HL-60 (cell line): Measurements from ENCODE around the gene C1orf53.

Experiments used
- DNase-seq, 2 experiments: peaks; one replicate each; pipeline ENCODE4 v3.0.0-alpha.2; 2010 to 2020; ENCODE audit warnings: low read depth in 1 of 2, low spot score in 1 of 2
- H3K27ac ChIP-seq: fragments of 250-450 bp; sonication (Bioruptor Pico); replicated peaks from 2 replicates; pipeline ENCODE4 v1.5.1; 2020; ENCODE audit warnings: mild to moderate bottlenecking, moderate library complexity
- H3K27me3 ChIP-seq: fragments of 250-450 bp; sonication (Bioruptor Pico); 2 replicates; pipeline ENCODE4 v1.5.1; 2021; ENCODE audit warnings: mild to moderate bottlenecking, moderate library complexity; ENCODE audit not compliant: insufficient read depth, poor library complexity, severe bottlenecking
- H3K4me3 ChIP-seq: replicated peaks from 2 replicates; pipeline ENCODE4 v1.5.1; 2011; ENCODE audit warnings: mild to moderate bottlenecking, control low read depth, low read length; ENCODE audit not compliant: insufficient read depth
- GABPA ChIP-seq: IDR thresholded peaks from 2 replicates; pipeline ENCODE4 v1.6.1; 2012; ENCODE audit warnings: low read depth
- POLR2AphosphoS5 ChIP-seq: IDR thresholded peaks from 2 replicates; pipeline ENCODE4 v1.6.1; 2012; ENCODE audit warnings: low read depth
- SPI1 ChIP-seq: IDR thresholded peaks from 2 replicates; pipeline ENCODE4 v1.6.1; 2012; ENCODE audit warnings: low read depth, mild to moderate bottlenecking, borderline replicate concordance
- TF ChIP-seq, protein P1 (sequence below): IDR thresholded peaks from 2 replicates; pipeline ENCODE4 v1.6.1; 2012; ENCODE audit warnings: low read depth; ENCODE audit not compliant: insufficient replicate concordance
- TF ChIP-seq, protein P2 (sequence below): IDR thresholded peaks from one replicate; pipeline ENCODE4 v1.5.1; 2011; ENCODE audit warnings: low read length, control low read depth, inconsistent platforms; ENCODE audit not compliant: insufficient read depth

Gene C1orf53

DNA sequence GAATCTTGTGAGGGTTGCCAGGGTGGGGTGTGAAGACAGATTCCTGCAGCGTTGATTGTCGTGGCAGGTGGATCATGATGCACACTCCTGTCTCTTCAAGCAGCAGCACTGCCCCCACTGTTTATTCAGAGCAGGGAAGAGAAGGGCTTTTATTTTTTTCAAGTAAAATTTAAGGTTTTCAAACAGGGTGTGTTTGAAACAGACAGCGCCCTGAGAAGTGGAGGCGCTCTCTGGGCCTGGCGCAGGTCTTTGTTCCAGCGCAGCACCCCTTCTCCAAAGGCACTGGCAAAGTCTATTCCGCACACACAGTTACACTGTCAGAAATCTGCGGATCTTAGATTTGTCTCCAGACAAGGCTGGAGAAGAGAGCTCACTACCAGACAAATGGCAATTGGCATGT lies 7.0 kb downstream of the C1orf53 start:
- DNase-seq = no peak
- TF ChIP-seq, protein P1, sequence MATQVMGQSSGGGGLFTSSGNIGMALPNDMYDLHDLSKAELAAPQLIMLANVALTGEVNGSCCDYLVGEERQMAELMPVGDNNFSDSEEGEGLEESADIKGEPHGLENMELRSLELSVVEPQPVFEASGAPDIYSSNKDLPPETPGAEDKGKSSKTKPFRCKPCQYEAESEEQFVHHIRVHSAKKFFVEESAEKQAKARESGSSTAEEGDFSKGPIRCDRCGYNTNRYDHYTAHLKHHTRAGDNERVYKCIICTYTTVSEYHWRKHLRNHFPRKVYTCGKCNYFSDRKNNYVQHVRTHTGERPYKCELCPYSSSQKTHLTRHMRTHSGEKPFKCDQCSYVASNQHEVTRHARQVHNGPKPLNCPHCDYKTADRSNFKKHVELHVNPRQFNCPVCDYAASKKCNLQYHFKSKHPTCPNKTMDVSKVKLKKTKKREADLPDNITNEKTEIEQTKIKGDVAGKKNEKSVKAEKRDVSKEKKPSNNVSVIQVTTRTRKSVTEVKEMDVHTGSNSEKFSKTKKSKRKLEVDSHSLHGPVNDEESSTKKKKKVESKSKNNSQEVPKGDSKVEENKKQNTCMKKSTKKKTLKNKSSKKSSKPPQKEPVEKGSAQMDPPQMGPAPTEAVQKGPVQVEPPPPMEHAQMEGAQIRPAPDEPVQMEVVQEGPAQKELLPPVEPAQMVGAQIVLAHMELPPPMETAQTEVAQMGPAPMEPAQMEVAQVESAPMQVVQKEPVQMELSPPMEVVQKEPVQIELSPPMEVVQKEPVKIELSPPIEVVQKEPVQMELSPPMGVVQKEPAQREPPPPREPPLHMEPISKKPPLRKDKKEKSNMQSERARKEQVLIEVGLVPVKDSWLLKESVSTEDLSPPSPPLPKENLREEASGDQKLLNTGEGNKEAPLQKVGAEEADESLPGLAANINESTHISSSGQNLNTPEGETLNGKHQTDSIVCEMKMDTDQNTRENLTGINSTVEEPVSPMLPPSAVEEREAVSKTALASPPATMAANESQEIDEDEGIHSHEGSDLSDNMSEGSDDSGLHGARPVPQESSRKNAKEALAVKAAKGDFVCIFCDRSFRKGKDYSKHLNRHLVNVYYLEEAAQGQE = no peak
- TF ChIP-seq, protein P2, sequence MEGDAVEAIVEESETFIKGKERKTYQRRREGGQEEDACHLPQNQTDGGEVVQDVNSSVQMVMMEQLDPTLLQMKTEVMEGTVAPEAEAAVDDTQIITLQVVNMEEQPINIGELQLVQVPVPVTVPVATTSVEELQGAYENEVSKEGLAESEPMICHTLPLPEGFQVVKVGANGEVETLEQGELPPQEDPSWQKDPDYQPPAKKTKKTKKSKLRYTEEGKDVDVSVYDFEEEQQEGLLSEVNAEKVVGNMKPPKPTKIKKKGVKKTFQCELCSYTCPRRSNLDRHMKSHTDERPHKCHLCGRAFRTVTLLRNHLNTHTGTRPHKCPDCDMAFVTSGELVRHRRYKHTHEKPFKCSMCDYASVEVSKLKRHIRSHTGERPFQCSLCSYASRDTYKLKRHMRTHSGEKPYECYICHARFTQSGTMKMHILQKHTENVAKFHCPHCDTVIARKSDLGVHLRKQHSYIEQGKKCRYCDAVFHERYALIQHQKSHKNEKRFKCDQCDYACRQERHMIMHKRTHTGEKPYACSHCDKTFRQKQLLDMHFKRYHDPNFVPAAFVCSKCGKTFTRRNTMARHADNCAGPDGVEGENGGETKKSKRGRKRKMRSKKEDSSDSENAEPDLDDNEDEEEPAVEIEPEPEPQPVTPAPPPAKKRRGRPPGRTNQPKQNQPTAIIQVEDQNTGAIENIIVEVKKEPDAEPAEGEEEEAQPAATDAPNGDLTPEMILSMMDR = no peak
- TF ChIP-seq GABPA (no peak), POLR2AphosphoS5 (no peak), SPI1 (no peak)
- peaks cover 60% of the 10 kb centered on the region for H3K27me3 ChIP-seq
- H3K4me3 ChIP-seq = no peak overlapping the region
- H3K27ac ChIP-seq = no peak overlapping the region

DNA sequence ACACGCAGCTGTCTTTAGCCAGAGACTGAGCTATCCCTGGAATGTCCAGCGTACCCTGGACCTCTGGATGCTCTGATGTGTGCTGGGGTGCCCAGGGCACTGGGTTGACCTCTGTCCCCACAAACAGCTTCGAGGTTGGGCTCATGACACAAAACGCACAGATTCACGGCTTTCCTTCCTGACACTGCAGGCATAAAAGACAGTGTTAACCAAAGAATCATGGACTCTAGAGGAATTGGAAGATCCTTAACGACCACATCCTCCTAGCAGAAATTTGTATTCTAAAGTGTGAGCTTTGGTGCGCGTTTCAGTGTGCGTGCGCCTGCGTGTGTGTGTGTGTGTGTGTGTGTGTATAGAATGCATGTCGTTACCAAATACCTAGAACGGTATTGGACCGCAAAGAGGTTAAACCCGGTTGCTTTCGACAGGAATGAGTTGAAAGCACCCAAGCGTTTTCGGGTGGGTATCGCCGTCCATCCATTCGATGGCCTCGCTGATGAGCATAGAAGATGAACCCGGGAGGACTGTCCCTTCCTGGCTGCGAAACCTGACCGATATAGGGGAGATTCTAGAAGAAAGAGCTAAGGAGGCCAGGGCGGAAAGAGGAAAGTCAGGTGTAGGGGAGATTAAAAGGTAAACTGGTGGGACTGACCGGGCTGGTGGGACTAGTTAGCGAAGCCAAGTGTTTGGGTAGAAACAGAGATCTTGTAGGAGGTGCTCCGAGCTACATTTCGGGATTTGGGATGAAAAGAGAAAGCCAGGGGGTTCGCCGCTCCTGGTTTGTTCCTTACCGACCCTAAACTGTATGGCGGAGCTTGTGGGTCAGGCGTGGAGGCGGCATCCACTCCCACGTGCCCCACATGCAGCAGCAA lies 7.9 kb downstream of the C1orf53 start:
- Histone ChIP-seq H3K27ac (no peak overlapping the region), H3K4me3 (no peak overlapping the region), H3K27me3 (peaks cover 70% of the 10 kb centered on the region)
- TF ChIP-seq, protein P1 = no peak
- no peak for TF ChIP-seq POLR2AphosphoS5
- TF ChIP-seq, protein P2 = no peak
- TF ChIP-seq GABPA = no peak
- TF ChIP-seq SPI1 = no peak
- no peak for DNase-seq

DNA sequence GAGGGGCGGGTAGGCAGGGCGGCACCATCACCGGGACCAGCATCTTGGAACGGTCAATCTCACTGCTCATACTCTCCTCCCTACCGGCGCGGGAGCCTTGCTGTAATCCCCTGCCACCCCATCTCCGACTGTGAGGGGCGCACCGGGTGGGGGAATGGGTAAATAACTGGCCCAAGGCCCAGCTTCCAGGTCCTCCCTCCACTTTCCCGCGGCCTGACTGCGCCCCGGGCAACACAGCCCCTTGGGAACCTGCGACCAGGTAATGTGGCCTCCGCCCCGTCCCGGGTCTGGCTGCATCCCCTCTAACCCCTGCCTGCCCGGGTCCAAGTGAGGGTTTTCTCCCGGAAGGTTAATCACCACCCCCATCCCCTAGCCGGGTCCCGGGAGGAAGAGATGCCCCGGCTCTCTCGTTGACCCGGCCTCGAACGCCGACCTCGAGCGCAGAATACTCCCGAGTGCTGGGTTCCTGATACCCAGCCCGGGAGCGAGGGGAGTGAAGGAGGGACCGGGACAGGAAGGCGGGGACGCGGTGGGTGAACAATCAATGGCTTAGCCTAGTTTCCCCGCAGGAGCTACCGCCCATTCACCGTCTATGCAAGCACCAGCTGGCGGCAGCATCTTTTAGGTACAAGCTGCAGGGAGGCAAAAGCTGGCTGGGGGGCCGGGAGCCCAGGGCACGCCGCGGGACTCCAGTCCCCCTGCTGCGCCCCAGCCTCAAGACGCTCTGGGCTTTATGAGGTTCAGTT lies 8.9 kb downstream of the C1orf53 start:
- no peak for DNase-seq
- Histone ChIP-seq H3K27ac (no peak overlapping the region), H3K4me3 (no peak overlapping the region; the same call in 1 of the 2 replicates), H3K27me3 (peaks cover 79% of the 10 kb centered on the region)
- TF ChIP-seq GABPA (no peak), SPI1 (no peak), POLR2AphosphoS5 (no peak)
- TF ChIP-seq, protein P1 = no peak
- TF ChIP-seq, protein P2 = no peak
